GM19467 (cell line): ENCODE data around the gene USP11.

ENCODE experiments used
- ATAC-seq: cut with Tn5 transposase; IDR thresholded peaks from one replicate; pipeline ENCODE4 v1.9.1; 2021; ENCODE audit warnings: mild to moderate bottlenecking, moderate library complexity; ENCODE audit not compliant: unreplicated experiment

The USP11 gene

GRCh38 chrX:47232803-47233332 lies at the start of gene USP11:
Gene USP11 (plus strand): TSS chrX:47233009. CDS start chrX:47233044, 35 bp downstream.
- peak; percentile 3 for ATAC-seq

GRCh38 chrX:47184486-47184885 lies 48.3 kb upstream of the USP11 start:
- no peak for ATAC-seq

GRCh38 chrX:47185241-47185640 lies 47.6 kb upstream of the USP11 start:
- no peak for ATAC-seq

GRCh38 chrX:47186096-47186740 lies 46.6 kb upstream of the USP11 start:
- ATAC-seq: no peak

- no peak for ATAC-seq
Observed at GRCh38 chrX:47187106-47187677, 45.6 kb upstream of the USP11 start.

- ATAC-seq: no peak
Observed at GRCh38 chrX:47189906-47190305, 42.9 kb upstream of the USP11 start.

- ATAC-seq: peak; percentile 39
Observed at GRCh38 chrX:47190445-47191269, 42.2 kb upstream of the USP11 start.

GRCh38 chrX:47191331-47191730 lies 41.5 kb upstream of the USP11 start:
- ATAC-seq: no peak

GRCh38 chrX:47191806-47192401 lies 40.9 kb upstream of the USP11 start:
- ATAC-seq: no peak

- ATAC-seq: peak; percentile 70
Observed at GRCh38 chrX:47193475-47194193, 39.2 kb upstream of the USP11 start, which contains the start of gene UBA1. Gene UBA1 (plus strand): TSS chrX:47193829. CDS start chrX:47198803, 4,974 bp downstream.

- ATAC-seq: peak; percentile 3
Observed at GRCh38 chrX:47194194-47194787, 38.5 kb upstream of the USP11 start.

- ATAC-seq: no peak
Observed at GRCh38 chrX:47196098-47196497, 36.7 kb upstream of the USP11 start.

GRCh38 chrX:47197526-47197925 lies 35.3 kb upstream of the USP11 start:
- ATAC-seq: no peak

- ATAC-seq: no peak
Observed at GRCh38 chrX:47198026-47198686, 34.7 kb upstream of the USP11 start.

GRCh38 chrX:47198687-47199080 lies 34.1 kb upstream of the USP11 start:
- ATAC-seq: no peak

- ATAC-seq: no peak
Observed at GRCh38 chrX:47199286-47199685, 33.5 kb upstream of the USP11 start.

GRCh38 chrX:47200385-47201150 lies 32.2 kb upstream of the USP11 start:
- ATAC-seq: no peak

- ATAC-seq: no peak
Observed at GRCh38 chrX:47201345-47201944, 31.4 kb upstream of the USP11 start.
